ENCODE measurements around the gene SV2C.

GRCh38 chr5:76046741-76047140 lies 36.4 kb upstream of the SV2C start:
- TF ChIP-seq, protein P1, sequence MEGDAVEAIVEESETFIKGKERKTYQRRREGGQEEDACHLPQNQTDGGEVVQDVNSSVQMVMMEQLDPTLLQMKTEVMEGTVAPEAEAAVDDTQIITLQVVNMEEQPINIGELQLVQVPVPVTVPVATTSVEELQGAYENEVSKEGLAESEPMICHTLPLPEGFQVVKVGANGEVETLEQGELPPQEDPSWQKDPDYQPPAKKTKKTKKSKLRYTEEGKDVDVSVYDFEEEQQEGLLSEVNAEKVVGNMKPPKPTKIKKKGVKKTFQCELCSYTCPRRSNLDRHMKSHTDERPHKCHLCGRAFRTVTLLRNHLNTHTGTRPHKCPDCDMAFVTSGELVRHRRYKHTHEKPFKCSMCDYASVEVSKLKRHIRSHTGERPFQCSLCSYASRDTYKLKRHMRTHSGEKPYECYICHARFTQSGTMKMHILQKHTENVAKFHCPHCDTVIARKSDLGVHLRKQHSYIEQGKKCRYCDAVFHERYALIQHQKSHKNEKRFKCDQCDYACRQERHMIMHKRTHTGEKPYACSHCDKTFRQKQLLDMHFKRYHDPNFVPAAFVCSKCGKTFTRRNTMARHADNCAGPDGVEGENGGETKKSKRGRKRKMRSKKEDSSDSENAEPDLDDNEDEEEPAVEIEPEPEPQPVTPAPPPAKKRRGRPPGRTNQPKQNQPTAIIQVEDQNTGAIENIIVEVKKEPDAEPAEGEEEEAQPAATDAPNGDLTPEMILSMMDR (optimal IDR thresholded peaks at IDR 0.05 in 1 of 3, IDR thresholded peaks at IDR 0.05 in 1 of 3, conservative IDR thresholded peaks at IDR 0.05 in 1 of 3; ENCODE audit: extremely low read depth in 1 of 3, insufficient read depth in 2 of 3, low read length in 3 of 3), result no peak
- no peak for TF ChIP-seq EZH2 (IDR thresholded peaks at IDR 0.05; ENCODE audit: low read length)

Measured in keratinocyte (primary cell).